Fibroblast of pulmonary artery (primary cell): Measurements from ENCODE around the gene KRT76.

Experiments used
- DNase-seq: peaks from one replicate; pipeline ENCODE4 v3.0.0-alpha.2; 2010; ENCODE audit warnings: low read depth
- H3K4me3 ChIP-seq: replicated peaks from 2 replicates; pipeline ENCODE4 v1.5.1; 2011; ENCODE audit warnings: low read depth, mild to moderate bottlenecking, control low read depth, low read length, moderate library complexity
- TF ChIP-seq, protein P1 (sequence below): IDR thresholded peaks from 2 replicates; pipeline ENCODE4 v1.5.1; 2011; ENCODE audit warnings: mild to moderate bottlenecking, control low read depth, low read length, inconsistent platforms; ENCODE audit errors: missing control alignments

KRT76 gene

GRCh38 chr12:52759695-52760094 is 17.4 kb downstream of the KRT76 start:
- no peak for DNase-seq
- H3K4me3 ChIP-seq = no peak overlapping the region
- TF ChIP-seq, protein P1, sequence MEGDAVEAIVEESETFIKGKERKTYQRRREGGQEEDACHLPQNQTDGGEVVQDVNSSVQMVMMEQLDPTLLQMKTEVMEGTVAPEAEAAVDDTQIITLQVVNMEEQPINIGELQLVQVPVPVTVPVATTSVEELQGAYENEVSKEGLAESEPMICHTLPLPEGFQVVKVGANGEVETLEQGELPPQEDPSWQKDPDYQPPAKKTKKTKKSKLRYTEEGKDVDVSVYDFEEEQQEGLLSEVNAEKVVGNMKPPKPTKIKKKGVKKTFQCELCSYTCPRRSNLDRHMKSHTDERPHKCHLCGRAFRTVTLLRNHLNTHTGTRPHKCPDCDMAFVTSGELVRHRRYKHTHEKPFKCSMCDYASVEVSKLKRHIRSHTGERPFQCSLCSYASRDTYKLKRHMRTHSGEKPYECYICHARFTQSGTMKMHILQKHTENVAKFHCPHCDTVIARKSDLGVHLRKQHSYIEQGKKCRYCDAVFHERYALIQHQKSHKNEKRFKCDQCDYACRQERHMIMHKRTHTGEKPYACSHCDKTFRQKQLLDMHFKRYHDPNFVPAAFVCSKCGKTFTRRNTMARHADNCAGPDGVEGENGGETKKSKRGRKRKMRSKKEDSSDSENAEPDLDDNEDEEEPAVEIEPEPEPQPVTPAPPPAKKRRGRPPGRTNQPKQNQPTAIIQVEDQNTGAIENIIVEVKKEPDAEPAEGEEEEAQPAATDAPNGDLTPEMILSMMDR = no peak

- TF ChIP-seq, protein P1 = no peak
- DNase-seq = no peak
- no peak overlapping the region for H3K4me3 ChIP-seq
Observed at GRCh38 chr12:52759218-52759617, 17.9 kb downstream of the KRT76 start.

DNA sequence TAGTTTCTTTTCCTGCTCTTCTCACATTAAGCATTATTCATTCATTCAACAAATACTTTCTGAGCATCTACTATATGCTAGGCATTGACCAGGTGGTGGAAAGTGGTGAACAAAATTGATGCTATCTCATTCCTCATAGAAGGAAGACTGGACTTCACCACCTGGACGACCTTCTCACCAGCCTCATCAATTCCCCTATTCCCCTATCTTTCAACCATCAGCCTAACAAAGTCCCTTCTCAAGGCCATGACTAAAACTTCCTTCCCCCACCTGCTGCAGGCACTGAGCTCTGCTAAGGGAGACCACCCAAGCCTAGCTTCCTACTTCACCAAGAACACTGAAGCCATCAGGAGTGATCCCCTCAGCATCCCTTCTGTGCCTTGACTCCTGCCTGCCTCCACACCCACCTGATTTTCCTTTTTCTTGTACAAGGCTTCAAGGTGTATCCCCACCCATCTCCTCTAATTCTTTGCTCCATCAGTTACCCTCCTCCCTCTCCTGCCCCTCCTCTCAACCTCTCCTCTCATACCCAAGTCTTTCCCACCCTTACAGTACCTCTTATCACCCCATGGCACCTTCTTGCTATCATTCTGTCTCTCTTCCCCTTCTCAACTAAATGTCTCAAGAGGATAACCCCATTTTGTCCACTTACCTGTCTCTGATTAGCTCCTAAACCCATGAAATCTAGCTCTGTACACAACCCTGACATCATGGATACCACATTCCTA is 19.5 kb downstream of the KRT76 start:
- no peak for DNase-seq
- TF ChIP-seq, protein P1 = no peak
- H3K4me3 ChIP-seq = no peak overlapping the region

- TF ChIP-seq, protein P1 = no peak
- H3K4me3 ChIP-seq = no peak overlapping the region
- DNase-seq = no peak
Observed at GRCh38 chr12:52756281-52756960, 20.7 kb downstream of the KRT76 start.

DNA sequence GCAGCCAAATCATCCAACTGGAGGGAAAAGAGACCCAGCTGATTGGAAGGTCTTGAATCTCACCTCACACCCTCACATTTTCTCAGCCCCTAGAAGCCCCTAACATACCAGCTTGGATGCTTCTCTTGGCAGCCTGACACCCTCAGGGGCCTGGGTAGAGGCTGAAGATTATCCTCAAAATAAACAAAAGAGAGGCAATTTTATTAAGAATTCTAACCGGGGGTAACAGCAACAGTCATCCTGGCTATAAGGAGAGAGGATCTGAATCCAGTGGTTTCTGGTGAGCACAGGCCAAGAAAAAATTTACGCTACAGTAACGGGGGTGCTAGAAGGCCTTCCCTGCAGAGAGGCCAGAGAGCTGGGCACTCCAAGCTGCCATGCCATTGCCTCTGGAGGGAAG is 21.6 kb downstream of the KRT76 start:
- no peak overlapping the region for H3K4me3 ChIP-seq
- TF ChIP-seq, protein P1 = no peak
- no peak for DNase-seq

DNA sequence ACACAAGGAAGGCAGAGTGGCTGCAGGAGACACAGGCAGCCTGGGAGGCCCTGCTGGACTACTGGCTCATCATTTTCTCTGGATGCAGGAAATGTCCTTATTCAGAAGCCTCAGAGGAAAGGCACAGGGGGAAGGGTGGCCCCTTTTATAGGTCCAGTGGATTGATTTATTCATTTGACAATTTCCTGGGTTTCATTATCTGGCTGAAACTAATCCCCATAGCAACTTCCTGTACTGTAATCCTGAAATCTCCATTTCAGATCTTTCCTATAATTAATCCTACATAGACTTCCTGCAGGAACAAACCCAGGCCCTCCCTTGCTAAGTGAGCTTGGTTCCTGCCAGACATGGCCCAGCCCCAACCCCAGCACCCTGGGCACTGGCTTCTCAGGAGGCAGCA is 23.0 kb downstream of the KRT76 start:
- no peak for DNase-seq
- no peak overlapping the region for H3K4me3 ChIP-seq
- TF ChIP-seq, protein P1 = no peak
